Stimulated activated CD4-positive, alpha-beta T cell treated with anti-CD3 and anti-CD28 coated beads, Interleukin-15, amount 100 ng/mL, for 48 hours (primary cell): ENCODE data around the gene SH3BP4.

Source experiments
- DNase-seq, 2 donors: peaks; one replicate each; pipeline ENCODE4 v3.0.0-alpha.2; 2020; ENCODE audit warnings: low read depth in 2 of 2

SH3BP4 gene

GRCh38 chr2:234982096-234982834 is 30.4 kb downstream of the SH3BP4 start:
- DNase-seq, result no peak

- DNase-seq, result no peak
Observed at GRCh38 chr2:234983011-234983726, 31.4 kb downstream of the SH3BP4 start.

- no peak for DNase-seq
Observed at GRCh38 chr2:234985608-234986245, 33.9 kb downstream of the SH3BP4 start.

DNA sequence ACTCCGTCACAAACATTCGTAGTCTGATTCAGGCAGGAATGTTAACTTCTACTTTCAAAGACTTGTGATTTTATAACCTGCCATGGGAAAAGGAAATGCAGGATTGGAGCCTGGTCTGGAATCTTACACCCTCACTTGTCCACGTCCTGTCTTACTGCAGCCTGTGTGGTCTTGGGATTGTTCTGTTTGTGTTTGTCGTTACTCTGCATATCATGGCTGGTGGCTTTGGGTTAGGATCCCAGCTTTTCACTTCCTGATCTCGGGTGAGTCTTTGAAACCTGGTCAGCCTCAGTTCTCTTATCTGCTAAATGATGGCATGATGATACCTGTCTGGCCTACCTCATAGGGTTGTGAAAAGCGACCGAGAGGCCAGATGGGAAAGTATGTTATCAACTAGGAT is 34.6 kb downstream of the SH3BP4 start:
- no peak for DNase-seq

DNA sequence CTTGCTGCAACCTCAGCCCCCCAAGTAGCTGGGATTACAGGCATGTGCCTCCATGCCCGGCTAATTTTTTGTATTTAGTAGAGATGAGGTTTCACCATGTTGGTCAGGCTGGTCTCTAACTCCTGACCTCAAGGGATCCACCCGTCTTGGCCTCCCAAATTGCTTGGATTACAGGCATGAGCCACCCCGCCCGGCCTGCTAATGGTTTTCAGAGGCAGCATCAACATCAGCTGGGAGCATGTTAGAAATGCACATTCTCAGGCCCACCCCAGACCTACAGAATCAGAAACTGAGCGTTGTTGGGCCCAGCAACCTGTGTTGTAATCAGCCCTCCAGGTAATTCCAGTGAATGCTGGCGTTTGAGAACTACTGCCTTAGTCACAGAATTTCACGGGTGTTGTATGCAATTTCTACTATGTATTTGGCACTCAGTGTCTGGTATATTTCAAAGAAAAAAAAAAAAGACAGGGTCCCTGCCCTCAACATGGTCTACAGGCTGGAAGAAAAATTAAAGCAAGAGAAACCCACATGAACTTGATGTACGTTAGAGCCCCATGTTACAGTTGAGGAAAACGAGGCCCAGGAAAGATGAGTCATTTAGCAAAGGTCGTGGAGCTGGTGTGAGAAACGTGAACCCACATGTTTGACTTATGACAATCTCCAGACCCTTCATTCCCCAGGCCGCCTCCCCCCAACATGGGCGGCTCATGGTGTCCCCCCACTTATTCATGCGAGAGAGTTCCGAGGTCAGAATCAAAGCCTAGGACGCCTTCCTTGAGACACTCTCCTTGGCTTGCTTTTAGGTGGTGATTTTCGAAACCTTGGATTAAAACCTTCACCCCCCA is 35.3 kb downstream of the SH3BP4 start:
- no peak for DNase-seq

GRCh38 chr2:234987754-234988153 is 35.9 kb downstream of the SH3BP4 start:
- DNase-seq, result no peak

GRCh38 chr2:234988491-234988890 is 36.7 kb downstream of the SH3BP4 start:
- DNase-seq, result no peak

DNA sequence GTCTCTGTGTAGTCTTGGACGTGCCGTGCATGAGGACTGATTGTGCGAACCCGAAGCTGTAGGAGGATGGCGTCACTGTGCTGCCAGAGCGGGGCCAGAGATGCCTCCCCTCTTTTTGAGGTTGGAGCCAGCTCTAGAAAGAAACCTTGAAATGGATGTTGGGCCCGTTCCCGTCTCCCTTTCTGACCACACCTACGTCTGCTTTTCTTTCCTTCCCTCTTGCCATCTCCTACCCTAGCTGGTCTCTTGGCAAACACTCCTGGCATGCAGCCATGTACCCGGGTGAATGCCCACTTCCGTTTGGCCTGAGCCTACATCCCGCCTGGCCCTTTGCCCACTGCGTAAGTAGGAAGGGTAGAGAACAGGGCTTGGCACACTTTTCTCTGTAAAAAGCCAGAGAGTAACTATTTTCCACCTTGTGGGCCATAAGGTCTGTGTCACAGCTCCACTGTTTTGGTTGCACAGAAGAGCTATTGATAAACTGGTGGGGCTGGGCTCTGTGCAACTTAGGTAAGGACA is 37.4 kb downstream of the SH3BP4 start:
- DNase-seq, result no peak

GRCh38 chr2:234990300-234990699 is 38.5 kb downstream of the SH3BP4 start:
- DNase-seq, result no peak

DNA sequence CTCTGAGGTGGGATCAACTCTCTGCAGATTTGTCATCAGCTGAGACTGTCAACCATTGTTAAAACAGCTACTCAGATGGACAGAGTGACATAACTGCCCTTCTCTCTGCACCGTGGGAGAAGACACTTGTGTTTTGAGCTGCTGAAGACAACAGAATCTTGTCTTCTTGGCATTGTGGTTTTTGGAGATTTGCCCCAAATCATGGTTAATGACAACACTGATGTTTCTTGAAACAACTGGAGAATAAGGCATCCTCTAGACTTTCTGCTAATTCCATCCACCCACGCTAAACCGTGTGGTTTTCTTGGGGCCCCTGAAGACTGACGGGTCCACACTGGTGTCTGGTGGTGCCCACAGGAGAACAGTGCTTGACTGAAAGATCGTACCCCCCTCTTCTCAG is 39.5 kb downstream of the SH3BP4 start:
- no peak for DNase-seq

DNA sequence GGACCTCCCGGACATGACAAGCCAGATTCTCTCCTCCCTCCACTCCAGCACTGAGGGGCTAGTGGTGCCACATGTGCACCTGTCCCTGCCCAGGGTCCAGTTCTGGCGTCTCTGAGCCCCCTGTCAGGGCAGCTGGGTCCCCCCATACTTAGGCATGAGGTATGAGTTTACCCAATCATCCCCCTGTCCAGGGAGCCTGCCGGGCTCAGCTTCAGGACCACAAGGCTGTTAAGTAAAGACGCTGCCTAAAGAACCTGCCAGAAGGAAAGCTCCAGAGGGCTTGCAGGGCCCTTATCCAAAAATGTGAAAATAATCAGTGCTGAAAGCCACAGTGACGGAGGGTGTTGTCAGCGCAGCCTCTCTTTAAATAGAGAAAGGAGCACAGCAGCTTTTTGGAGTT is 40.0 kb downstream of the SH3BP4 start:
- DNase-seq, result no peak

DNA sequence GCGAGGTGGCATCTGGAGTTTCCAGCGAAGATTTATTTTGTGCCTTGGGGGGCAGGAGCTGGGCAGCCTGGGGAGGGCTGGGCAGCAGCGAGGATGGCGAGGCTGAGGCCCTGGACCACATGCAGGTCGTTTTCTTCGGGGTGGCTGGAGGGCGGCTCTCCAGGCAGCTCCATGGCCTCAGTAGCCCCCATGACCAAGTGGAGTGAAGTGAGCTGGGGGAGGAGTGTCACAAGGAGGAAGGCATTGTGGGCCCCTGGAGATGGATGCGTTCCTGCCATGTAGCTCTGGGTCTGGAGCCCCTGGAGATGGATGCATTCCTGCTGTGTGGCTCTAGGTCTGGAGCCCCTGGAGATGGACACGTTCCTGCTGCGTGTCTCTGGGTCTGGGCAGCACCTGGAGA is 40.4 kb downstream of the SH3BP4 start:
- DNase-seq, result no peak

- no peak for DNase-seq
Observed at GRCh38 chr2:234992624-234993349, 41.0 kb downstream of the SH3BP4 start.

GRCh38 chr2:234993541-234993981 is 41.7 kb downstream of the SH3BP4 start:
- no peak for DNase-seq

DNA sequence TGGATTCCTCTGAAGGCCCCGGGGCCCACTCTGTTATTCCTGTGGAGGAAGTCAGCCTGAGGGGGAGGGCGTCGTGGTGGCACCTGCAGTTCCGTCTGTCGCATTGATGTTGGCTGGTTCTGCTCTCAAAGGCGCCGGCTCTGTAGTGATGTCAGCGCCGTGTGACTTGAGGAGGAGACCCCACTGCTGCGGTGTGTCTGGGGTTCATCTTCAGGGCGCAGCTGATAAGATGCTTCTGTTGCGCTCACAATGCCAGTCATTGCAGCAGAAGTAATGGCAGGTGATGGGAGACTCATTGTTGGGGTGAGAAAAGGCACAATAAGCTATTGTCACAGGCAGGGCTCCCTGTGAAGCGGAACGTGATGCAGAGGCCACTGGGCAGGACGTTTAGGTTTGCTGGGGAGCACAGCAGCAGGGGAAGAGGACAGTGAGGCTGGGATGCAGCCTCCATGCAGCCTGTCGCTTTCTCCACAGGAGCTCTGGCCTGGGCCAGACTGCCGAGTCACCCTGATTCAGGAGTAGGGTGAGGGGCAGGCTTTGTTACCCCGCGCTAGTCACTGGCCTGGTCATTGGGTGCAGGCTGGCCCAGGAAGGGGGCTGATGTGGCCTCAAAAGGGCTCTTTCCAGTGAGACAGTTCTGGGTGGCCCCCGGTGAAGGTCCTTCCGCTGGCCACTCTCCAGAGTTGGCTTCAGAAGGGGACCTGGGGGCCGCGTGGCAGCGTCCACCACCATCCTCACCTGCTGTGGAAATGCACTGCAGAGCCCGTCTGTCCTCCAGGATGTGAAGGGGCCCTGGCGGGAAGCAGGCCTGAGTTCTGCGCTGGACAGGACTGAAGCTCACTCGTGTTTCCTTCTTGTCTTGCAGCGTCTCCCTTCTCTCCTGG is 42.9 kb downstream of the SH3BP4 start:
- no peak for DNase-seq

DNA sequence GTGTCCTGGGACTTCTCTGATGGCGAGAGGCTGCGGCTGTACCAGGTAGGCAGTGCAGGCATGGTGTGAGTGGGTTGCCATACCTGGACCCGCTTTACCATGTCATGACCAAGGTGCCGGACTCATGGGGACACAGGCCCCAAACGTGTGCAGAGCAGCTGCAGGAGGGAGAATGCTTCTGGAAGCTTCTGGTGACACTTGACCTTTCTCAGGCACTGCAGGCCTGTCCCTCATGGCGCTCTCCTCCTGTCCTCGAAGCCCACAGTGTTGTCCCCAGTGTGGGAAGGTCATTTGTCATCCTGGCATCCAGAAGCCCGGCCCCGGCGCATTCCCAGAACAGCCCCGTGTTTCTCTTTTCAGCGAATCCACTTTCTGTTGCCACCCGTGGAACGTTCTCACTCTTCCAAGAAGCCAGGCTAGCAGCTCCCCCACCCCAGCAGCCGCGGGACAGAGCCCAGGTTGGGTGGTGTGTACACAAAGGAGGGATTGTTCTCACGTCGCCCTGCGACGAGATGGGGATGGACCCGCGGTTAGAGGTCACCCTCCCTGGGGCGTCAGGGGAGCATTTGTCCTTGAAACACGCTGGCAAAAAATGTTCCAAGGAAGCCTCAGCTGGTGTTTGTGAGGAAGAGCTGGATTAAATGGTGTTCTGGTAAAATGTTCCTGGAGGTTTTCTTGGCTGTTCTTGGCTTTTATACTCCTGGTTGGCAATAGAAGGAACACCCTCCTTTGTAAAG is 43.7 kb downstream of the SH3BP4 start:
- no peak for DNase-seq

GRCh38 chr2:234996069-234996940 is 44.5 kb downstream of the SH3BP4 start:
- DNase-seq, result no peak

GRCh38 chr2:234996941-234997270 is 45.1 kb downstream of the SH3BP4 start:
- DNase-seq, result no peak
